Colonic mucosa (tissue), 4 donors: ENCODE results near the gene RAB33A. TPM values are rescaled to one million over a fixed set of nuclear protein-coding genes. Genes with fewer than 3 reads are reported as not detected.

Source experiments
- DNase-seq: peaks from one replicate; pipeline ENCODE4 v3.0.0-alpha.2; 2020
- H3K27ac ChIP-seq: fragments of 200-600 bp; one replicate; pipeline ENCODE4 v1.8.0; 2021
- H3K27me3 ChIP-seq: fragments of 200-600 bp; one replicate; pipeline ENCODE4 v1.8.0; 2021
- H3K36me3 ChIP-seq: fragments of 200-600 bp; one replicate; pipeline ENCODE4 v1.8.0; 2021
- H3K4me1 ChIP-seq: fragments of 200-600 bp; one replicate; pipeline ENCODE4 v1.8.0; 2021; ENCODE audit warnings: mild to moderate bottlenecking
- H3K4me3 ChIP-seq: fragments of 200-600 bp; one replicate; pipeline ENCODE4 v1.8.0; 2021
- H3K9ac ChIP-seq, 2 donors: one replicate each; pipeline ENCODE4 v1.7.0; 2013; ENCODE audit warnings: control low read depth in 2 of 2, low read depth in 2 of 2, low read length in 2 of 2
- H3K9me3 ChIP-seq: fragments of 200-600 bp; one replicate; pipeline ENCODE4 v1.8.0; 2021
- CTCF ChIP-seq: fragments of 200-600 bp; IDR thresholded peaks from one replicate; pipeline ENCODE4 v1.8.0; 2022; ENCODE audit warnings: antibody characterized with exemption, mild to moderate bottlenecking
- intact Hi-C: fragments of 100-400 bp; cut with DNase I; formaldehyde crosslinking; loops from one replicate; pipeline ENCODE4 v1.14.1; 2022
- total RNA-seq, 2 donors: library from RNA; stranded (reverse); fragmentation: NEBNext Ultra II Directional in 1 of 2; extraction: Animal tissue kit (Norgen Biotek cat#: 25700) in 1 of 2; gene quantifications; one replicate each; pipeline ENCODE4 v1.2.1, GENCODE V29; 2021
- donor health status: healthy.
- donor health status: DM: no; HTN: no; CAD: no.
- donor health status: DM: no; HTN: no; CAD: no.

RAB33A gene
- total RNA-seq, 2 donors from 2014 or later: 0.50 TPM; not detected in 1

GRCh38 chrX:130176942-130177341 lies 5.2 kb downstream of the RAB33A start:
- Histone ChIP-seq H3K36me3 (no peaks in the 10 kb centered on the region), H3K4me1 (no peaks in the 10 kb centered on the region), H3K9me3 (no peaks in the 10 kb centered on the region), H3K9ac (no peak overlapping the region), H3K27me3 (no peaks in the 10 kb centered on the region), H3K27ac (no peak overlapping the region), H3K4me3 (no peak overlapping the region)
- DNase-seq: no peak
- no peak for TF ChIP-seq CTCF
- intact Hi-C loops: no loop called here

GRCh38 chrX:130179170-130179569 lies 7.4 kb downstream of the RAB33A start:
- Histone ChIP-seq H3K4me3 (no peak overlapping the region), H3K36me3 (no peaks in the 10 kb centered on the region), H3K4me1 (no peaks in the 10 kb centered on the region), H3K9ac (no peak overlapping the region), H3K9me3 (no peaks in the 10 kb centered on the region), H3K27ac (no peak overlapping the region), H3K27me3 (no peaks in the 10 kb centered on the region)
- TF ChIP-seq CTCF: no peak
- DNase-seq: no peak
- intact Hi-C loops: no loop called here

- no peaks in the 10 kb centered on the region for H3K27me3 ChIP-seq
- TF ChIP-seq CTCF: no peak
- H3K9me3 ChIP-seq: no peaks in the 10 kb centered on the region
- H3K4me3 ChIP-seq: no peak overlapping the region
- no peaks in the 10 kb centered on the region for H3K36me3 ChIP-seq
- DNase-seq: no peak
- intact Hi-C loops: no loop called here
- H3K9ac ChIP-seq: no peak overlapping the region
- H3K4me1 ChIP-seq: no peaks in the 10 kb centered on the region
- H3K27ac ChIP-seq: no peak overlapping the region
Measured at GRCh38 chrX:130179579-130180215, 7.9 kb downstream of the RAB33A start.

- intact Hi-C loops: no loop called here
- H3K9me3 ChIP-seq: no peaks in the 10 kb centered on the region
- H3K4me3 ChIP-seq: no peak overlapping the region
- no peaks in the 10 kb centered on the region for H3K4me1 ChIP-seq
- no peaks in the 10 kb centered on the region for H3K27me3 ChIP-seq
- H3K9ac ChIP-seq: no peak overlapping the region
- no peak for TF ChIP-seq CTCF
- DNase-seq: no peak
- H3K27ac ChIP-seq: no peak overlapping the region
- no peaks in the 10 kb centered on the region for H3K36me3 ChIP-seq
Measured at GRCh38 chrX:130184168-130184567, 12.4 kb downstream of the RAB33A start.

DNA sequence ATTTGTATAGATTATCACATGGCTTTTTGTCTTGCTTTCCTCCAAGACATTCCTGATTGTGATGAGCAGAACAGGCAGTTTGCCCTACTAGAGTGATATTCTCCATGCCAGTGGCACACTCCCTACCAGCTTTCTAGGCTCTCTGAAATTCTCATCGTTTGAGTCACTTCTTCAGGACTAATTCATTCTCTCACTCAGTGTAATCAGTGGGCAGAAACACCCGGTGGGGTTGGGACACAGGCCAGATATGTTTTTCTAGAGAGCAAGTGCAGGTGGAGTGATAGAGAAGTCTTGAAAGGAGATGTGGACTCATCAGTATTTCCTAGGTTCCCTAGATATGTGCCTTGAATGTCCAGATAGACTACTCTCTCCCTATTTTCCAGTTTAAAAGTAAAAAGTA lies 13.1 kb downstream of the RAB33A start:
- no peaks in the 10 kb centered on the region for H3K27me3 ChIP-seq
- no peak overlapping the region for H3K4me3 ChIP-seq
- no peak overlapping the region for H3K27ac ChIP-seq
- intact Hi-C loops: no loop called here
- no peak for DNase-seq
- TF ChIP-seq CTCF: no peak
- H3K36me3 ChIP-seq: no peaks in the 10 kb centered on the region
- H3K9me3 ChIP-seq: no peaks in the 10 kb centered on the region
- H3K4me1 ChIP-seq: no peaks in the 10 kb centered on the region
- no peak overlapping the region for H3K9ac ChIP-seq
